ENCODE data around the gene ABCG1. TPM values are rescaled to one million over a fixed set of nuclear protein-coding genes. Genes with fewer than 3 reads are reported as not detected.
A peak's percentile ranks its signal among the peaks of the same experiment; 100 is the strongest.

ABCG1 gene
- total and polyA plus RNA-seq, 2 of the 4 experiments (the other 2 are of a cell fraction), result 0.19 to 0.36 TPM

DNA sequence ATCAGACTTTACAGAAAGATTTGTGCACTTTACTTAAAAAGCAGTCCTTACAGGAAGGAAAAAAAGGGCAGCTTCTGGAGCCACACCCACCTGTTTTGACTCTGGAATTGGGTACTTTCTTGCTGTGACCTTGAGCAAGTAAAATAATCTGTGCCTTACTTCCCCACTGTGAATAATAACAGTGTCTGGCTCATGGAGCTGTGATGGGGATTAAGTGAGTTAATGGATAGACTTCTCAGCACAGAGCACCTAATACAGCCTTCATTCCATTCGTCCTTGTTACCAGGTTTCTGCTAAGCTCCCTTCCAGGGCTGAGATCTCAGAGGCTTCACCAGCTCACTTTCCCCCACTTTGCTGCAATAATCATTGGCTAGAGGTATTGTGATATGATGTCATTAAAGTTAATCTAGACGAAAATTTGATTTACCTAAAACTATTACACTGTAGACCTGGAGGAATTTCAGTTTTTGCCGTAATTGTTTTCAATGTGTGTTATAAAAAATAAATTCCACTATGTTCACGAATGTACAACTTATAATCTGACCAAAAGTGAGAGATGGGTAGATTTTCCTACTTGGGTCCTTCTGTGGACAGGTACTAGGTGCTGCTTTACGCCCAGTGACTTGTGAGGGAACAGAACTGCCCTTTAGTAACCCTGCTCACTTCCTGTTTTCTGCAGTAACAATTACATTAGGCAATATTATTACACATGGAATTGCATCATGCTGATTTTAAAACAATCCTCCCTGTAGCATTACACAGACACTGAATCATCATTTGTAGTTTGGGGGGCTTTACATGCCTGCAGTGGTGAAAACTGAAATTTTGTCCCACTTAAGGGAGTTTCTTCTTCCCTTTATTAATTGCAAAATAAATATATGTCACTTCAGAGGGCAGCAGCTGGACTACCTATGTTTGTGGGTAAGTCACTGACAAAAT lies 19.7 kb upstream of the ABCG1 start:
- Histone ChIP-seq H3K4me3 (ENCODE audit: insufficient read depth, low read depth, low read length) (no peak overlapping the region), H3K4me2 (ENCODE audit: low read depth, low read length) (peak overlapping the region; percentile 10), H3K27ac (ENCODE audit: insufficient read depth, low read length) (peak overlapping the region; percentile 59; the same call in 1 of the 2 replicates), H4K8ac (ENCODE audit: low read depth in 2 of 2, low read length in 2 of 2) (no peak overlapping the region; a peak in 1 of 4 replicates), H3K18ac (ENCODE audit: low read depth, low read length) (peak overlapping the region; percentile 89), H4K20me1 (ENCODE audit: insufficient read depth, low read length) (no peaks in the 10 kb centered on the region), H3K4me1 (ENCODE audit: control insufficient read depth, insufficient read depth, low read length) (peaks cover 12% of the 10 kb centered on the region), H3K9me1 (ENCODE audit: insufficient read depth, low read length) (peaks cover 2% of the 10 kb centered on the region; the same call in 1 of the 2 replicates), H2BK5ac (ENCODE audit: low read depth, low read length, poor library complexity, severe bottlenecking) (peak overlapping the region; percentile 10), H2AFZ (replicated peaks; ENCODE audit: low read length, poor library complexity) (no peak overlapping the region), H3K9me3 (ENCODE audit: control insufficient read depth, insufficient read depth, low read length) (no peaks in the 10 kb centered on the region), H4K91ac (ENCODE audit: insufficient read depth, low read depth, low read length) (peak overlapping the region; percentile 68), H3K4ac (ENCODE audit: low read depth, low read length) (peak overlapping the region; percentile 34; the same call in 1 of the 2 replicates), H3K27me3 (ENCODE audit: control insufficient read depth, insufficient read depth, low read length) (peaks cover 10% of the 10 kb centered on the region; the same call in 1 of the 2 replicates), H3K56ac (ENCODE audit: extremely low read depth, insufficient read depth, low read length) (no peak overlapping the region), H2AK5ac (ENCODE audit: low read depth, low read length) (peak overlapping the region; percentile 32), H3K9ac (ENCODE audit: low read depth, low read length) (no peak overlapping the region), H2BK20ac (ENCODE audit: low read depth, low read length) (peak overlapping the region; percentile 83; the same call in 1 of the 2 replicates), H2BK120ac (ENCODE audit: low read depth, low read length) (peak overlapping the region; percentile 85), H3K79me1 (ENCODE audit: low read depth in 1 of 2, low read length in 2 of 2) (no peaks in the 10 kb centered on the region), H2AK9ac (replicated peaks; ENCODE audit: low read depth, low read length, poor library complexity) (no peak overlapping the region), H3K36me3 (ENCODE audit: control insufficient read depth, insufficient read depth, low read length) (no peaks in the 10 kb centered on the region), H3K23ac (ENCODE audit: low read depth, low read length) (no peak overlapping the region), H4K5ac (ENCODE audit: low read depth, low read length) (peak overlapping the region; percentile 61; the same call in 1 of the 2 replicates), H2BK15ac (ENCODE audit: low read depth, low read length) (peak overlapping the region; percentile 33; the same call in 2 of the 3 replicates), H3K14ac (replicated peaks; ENCODE audit: low read depth, low read length) (no peak overlapping the region)
- no TSS peak for BruUV-seq (replicated peaks)
- intact Hi-C loops (cut with micrococcal nuclease), result no loop called here
- no peak for TF ChIP-seq NFE2L2 (IDR thresholded peaks at IDR 0.05; ENCODE audit: low read depth, low read length)
- TF ChIP-seq MAFK (IDR thresholded peaks at IDR 0.05; ENCODE audit: low read depth, low read length), result 0 out of 2 replicates have a peak, but pooled peaks have one; percentile 8
- no peak for TF ChIP-seq RCOR1 (IDR thresholded peaks at IDR 0.05; ENCODE audit: insufficient replicate concordance, low read length)
- TF ChIP-seq CEBPB (IDR thresholded peaks at IDR 0.05; ENCODE audit: low read depth, low read length), result peak; percentile 98
- peak; percentile 60 for TF ChIP-seq FOS (IDR thresholded peaks at IDR 0.05; ENCODE audit: low read depth, low read length)
- CTCF ChIA-PET, result no interaction called here
- dilution Hi-C loops (cut with HindIII; ENCODE audit: low sequenced_read_pairs, unreplicated experiment), result no loop called here
- no CpG with 5 or more reads among the region's 5 CpGs for WGBS, 2 experiments (ENCODE audit: extremely low coverage in 2 of 2, insufficient read length in 1 of 2)
- POLR2A ChIA-PET (ENCODE audit: unreplicated experiment), result no interaction called here
- ATAC-seq (ENCODE audit: low read depth) (peak; percentile 75), DNase-seq (peak; percentile 77)
- in situ Hi-C loops (cut with MboI; ENCODE audit: low sequenced_read_pairs), result no loop called here
